SHP77 treated with DMSO at 0.1 percent for 48 hours (cell line): ENCODE data around the gene LPP.

Source experiments
- DNase-seq: peaks from one replicate; lab custom pipeline; 2025; lab: John Stamatoyannopoulos, UW

Gene LPP

DNA sequence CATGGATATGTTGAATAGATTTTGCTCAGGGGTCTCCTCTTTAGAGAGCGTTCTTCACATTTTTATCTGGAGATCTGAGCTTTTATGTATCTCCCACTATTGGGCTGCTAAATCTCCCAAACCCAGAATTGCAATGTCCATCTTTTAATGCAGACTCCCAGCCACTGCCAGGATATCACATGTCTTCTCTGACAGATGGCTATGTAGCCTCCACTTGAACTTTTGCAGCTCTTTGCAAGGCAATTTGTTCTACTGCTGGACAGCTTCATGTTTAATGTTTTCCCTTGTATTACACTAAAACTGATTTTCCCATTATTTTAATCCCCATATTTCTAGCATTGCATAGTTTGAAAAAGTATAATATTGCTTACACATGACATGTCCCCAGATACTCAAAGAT, 177.2 kb downstream of the LPP start:
- no peak for DNase-seq

DNA sequence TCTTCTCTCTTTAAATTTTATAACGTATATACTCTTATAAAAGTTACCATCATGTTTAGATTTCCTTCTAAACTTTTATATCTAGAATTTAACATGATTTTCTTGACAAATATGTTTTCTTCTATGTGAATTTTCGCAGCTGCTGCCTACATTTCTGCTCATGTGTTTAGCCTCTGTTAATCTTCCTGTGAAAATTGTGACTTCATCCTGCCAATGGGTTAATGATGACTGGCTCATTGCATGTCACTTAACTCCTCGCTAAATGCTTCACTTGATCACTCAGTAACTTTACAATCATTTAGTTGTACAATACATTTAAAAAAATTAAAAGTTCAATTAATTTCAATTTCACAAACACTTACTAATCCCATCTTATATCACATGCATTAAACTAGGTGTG, 178.1 kb downstream of the LPP start:
- no peak for DNase-seq

DNA sequence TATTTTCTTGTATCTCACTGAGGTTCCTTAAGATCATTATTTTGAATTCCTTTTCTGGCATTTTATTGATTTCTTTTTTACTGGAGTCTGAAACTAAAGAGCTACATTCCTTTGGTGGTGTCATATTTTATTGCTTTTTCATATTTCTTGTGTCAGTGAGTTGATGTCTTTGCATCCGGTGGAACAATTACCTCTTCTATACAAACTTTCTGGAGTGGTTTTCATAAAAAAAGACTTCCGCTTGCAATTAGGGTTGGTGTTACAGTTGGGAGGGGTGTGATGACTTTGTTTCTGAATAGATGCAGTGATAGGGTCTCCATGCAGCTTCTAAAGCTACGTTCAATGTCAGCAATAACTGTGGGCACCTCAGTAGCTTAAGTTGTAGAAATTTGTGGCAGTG, 181.7 kb downstream of the LPP start:
- DNase-seq, result no peak

DNA sequence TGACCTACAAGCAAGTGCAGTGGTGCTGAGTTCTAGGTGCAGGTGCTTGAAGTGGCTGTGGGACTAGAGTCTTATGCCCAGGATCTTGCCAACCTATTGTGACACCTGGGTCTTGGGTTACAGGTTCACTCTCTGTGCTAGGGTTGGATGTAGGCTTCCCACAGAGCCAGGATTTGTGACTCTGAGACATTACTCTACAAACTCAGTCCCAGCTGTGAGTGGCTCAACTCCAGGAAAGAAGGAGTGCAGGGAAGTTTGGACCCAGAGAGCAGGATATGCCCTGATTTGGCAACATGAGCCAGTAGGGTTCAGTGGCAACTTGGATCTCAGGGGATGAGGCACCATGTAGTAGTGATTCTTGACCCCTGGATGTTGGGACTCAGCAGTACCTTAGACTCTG, 182.2 kb downstream of the LPP start:
- no peak for DNase-seq

DNA sequence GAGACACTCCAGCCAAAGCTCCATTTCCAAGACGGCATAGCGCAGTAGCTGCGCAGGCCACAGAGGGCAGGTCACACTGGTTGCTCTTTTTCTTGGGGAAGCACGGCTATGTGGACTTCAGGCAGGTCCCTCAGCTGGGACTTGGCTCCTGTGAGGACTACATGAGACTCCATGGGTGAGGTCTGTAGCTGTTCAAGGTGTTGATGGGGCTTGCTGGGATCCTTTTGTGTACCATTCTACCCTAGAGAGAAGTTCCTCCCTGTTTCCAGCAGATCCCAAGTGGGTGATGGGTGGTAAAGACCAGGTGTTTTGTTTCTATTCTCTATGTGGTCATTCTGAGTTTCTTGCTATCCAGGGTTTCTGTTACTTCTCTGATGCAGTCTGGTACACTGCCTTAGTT, 183.3 kb downstream of the LPP start:
- DNase-seq, result no peak

DNA sequence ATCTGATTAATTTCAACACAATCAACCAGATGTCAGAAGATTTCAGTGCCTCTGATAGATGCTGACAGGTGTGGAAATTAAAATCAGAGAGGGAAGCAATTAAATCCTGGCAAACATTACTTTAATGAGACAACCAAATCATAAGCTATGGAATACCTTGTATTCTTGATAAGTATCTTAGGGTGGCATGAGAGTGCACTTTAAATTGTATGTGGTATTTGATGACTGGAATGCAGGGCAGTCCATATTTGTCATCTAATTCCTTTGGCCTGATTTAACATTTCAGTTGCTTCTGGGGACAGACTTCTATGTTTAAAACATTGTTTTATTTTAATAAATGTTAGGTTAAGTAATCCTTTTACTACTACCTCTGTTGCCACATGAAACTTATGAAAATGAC, 184.1 kb downstream of the LPP start:
- no peak for DNase-seq

DNA sequence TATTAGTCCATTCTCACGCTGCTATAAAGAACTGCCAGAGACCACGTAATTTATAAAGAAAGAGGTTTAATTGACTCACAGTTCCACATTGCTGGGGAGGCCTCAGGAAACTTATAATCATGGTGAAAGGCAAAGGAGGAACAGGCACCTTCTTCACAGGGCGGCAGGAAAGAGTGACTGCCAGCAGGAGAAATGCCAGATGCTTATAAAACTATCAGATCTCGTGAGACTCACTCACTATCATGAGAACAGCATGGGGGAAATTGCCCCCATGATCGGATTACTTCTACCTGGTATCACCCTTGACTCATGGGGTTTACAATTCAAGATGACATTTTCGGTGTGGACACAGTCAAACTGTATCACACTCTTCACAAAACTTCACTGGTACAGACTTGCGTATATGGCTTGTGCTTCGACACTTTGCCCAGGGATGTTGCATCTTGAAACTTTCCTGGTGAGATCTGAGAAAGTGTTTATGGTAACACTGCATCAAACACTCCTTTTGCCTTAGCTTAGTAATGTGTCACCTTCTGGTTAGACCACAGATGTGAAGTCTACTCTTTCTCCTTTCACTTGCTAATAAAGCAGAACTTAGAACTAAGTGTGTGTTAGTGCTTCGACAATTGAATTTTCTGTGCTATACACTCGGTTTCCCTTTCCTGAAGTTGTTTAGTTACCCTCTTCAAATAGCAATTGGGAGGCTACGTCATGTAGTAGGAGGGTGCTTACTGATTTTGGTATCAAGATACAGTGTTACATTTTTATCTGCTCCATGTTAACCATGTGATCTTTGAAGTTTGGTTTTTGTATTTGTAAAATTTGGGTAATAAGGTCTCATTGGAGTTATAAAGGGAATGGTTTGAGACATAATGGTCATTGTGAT, 185.7 kb downstream of the LPP start:
- DNase-seq, result no peak

DNA sequence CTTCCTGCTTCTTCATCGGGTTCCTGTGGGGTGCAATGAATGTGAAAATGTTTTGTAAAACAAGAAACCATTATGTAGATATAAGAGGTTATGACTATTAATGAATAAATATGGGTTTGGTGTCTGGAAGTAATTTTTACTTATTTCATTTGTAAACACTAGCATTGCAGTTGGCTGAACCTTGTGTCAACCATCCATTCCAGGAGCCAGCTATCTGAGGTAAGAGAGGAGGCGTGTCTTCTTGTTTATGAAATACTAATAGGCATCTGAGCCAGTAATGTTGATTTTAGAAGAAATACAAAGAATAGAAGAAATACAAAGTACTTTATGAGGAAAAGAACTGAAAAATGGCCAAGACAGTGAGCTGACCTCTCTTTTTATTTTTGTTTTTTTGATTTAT, 187.5 kb downstream of the LPP start:
- no peak for DNase-seq

DNA sequence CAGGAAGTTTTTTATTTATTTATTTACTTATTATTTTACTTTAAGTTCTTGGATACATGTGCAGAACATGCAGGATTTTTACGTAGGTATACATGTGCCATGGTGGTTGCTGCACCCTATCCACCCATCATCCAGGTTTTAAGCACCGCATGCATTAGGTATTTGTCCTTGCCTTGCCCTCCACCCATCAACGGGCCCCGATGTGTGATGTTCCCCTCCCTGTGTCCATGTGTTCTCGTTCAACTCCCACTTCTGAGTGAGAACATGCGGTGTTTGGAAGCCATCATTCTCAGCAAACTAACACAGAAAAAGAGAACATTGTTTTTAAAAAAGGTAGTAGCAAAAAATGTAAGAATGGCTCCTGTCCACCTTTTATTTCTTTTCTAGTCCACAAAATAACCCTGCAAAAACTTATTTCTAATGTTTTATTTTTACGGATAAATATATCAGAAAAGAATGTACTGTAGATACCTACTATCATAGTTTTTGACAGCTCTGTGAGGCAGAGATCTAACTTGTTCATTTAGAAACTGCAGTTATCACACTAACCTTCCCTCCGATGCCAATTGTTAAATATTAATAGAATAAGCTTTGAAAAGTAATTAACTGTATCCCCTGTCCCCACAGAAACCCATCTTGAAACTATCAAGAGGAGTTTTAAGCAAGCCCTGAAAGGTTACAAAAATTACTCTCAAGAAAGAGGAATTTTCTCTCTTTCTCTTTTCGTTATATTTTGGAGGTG, 189.2 kb downstream of the LPP start:
- DNase-seq, result no peak

- DNase-seq, result no peak
Measured at GRCh38 chr3:188343894-188344293, 189.9 kb downstream of the LPP start.

DNA sequence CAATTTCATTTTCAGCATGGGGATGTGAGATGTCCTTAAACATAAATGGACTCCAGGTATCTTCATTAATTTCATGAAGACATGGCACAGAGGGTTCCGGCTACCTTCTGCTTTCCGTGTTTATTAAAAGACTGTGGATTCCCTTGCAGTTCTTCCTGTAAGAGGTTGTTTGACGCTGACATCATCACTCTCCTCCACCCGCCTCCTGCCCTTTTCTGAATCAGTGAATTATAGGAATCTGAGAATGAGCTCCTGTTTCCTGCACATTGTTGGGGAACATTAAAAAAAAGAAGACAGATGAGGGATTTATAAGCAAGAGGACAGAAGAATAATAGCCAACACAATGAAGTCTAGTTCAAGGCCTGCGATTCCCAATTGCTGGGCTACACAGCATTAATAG, 191.3 kb downstream of the LPP start:
- DNase-seq, result no peak

- no peak for DNase-seq
Measured at GRCh38 chr3:188348435-188349244, 194.7 kb downstream of the LPP start.

DNA sequence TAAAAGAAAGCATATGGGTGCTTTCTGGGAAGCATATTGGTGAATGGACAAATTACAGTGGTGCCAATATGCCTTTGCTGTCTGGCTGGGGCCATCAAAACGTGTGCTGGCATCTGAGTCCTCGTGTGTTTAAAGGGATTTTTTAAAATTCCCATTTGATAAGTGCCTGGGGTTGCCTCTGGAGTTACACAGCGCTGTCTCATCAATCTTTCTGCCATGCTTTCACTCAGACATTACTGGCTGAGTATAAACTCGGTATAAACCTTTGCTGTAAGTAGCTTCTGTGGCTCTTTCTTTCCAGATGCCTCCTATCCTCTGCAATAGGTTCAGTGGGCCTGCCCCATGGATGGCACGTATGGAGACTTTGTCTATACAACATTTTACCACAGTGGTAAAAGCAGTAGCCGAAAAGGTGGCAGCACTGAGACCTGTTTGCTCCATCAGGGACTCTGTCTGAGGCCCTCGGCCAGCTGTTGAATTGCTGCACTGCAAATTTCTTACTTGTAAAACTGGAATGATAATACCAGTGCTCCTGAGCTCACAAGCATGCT, 195.5 kb downstream of the LPP start:
- DNase-seq, result no peak

GRCh38 chr3:188349933-188350332, 196.0 kb downstream of the LPP start:
- DNase-seq, result no peak

DNA sequence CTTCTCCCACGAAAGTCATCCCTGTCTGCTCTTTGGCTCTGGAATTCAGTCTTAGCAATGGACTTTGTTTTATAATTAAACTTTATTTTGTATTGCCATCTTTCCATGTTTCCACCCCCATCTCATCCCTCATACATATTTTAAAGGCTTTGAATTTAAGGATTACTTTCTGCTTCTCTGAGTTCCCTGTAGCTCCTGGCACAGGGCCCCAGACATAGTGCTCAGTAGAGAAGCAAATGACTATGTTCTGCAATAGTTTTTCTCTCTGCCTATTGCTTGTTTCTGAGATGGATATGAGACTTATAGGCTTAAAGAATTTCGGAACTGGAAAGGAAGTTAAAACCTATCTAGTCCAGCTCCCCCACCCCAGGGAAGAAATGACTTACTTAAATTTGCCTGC, 197.0 kb downstream of the LPP start:
- DNase-seq, result no peak

- no peak for DNase-seq
Measured at GRCh38 chr3:188351648-188352047, 197.7 kb downstream of the LPP start.

- DNase-seq, result no peak
Measured at GRCh38 chr3:188352196-188352927, 198.4 kb downstream of the LPP start.

DNA sequence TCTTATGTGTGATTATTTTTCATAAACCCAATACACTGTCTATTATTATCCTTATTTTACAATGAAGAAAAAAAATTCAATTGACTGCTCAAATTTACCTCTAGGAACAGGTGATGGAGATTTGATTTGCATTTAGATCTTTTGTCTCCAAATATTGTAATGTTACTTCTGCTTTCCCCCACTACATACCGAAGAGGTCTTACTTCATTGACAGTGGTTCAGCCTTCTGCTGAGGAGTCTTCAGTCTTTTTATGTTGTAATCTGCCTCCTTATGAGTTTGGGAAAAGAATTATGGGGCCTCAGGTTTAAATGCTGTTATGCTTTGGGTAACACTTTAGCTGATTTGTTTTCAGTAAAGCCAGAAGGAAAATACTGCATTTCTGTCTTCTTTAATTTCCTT, 199.5 kb downstream of the LPP start:
- no peak for DNase-seq

DNA sequence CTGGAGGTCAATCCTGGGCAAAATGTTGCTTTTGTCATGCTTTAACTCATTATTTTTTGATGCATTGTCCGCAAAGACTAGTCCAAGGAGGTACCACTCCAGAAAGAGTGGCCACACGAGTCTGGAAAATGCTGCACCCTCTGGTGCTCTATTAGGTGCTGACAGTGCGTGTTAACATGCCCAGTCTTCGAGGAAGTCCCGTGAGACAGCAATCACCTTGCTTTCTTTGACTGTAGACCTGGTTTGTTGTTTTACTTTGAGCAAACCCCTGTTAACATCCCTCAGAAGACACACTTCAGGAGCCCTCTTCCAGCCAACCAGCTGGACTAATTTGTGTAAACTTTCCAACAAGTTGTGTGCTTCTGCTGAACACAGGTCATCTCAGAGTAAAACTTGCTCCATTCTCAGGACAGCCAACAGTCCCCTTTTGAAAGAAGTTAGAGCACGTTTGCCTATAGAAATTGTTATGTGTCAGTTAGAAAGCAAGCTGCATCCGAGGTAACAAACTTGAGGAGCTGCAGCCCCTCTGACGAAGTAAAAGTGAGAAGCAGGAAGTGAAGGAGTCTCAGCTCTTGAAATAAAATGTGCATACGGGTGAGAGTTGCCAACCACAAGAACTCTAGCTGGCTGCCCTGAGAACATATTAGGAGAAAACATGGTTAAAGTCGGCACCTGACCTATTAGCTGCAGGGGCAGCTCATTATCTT, 205.0 kb downstream of the LPP start:
- DNase-seq, result no peak

DNA sequence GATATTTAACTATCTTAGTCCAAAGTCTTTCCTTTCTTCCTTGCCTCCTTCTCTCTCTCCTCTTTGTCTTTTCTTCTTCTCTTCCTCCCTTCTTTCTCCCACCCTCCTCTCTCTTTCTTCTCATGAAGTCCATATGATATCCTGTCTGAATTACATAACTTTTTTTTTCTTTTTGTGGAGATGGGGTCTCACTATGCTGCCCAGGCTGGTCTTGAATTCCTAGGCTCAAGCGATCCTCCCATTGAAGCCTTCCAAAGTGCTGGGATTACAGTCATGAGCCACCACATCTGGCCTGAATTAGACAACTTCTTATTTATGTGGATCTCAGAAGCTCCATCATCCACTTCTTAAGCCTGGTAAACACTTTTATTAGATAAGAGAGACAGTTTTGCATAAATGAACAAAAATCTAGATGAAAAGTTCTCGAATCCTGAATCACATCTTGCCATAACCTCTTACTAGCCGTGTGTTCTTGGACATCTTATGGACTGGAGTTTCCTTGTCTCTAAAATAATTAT, 206.5 kb downstream of the LPP start:
- DNase-seq, result no peak

DNA sequence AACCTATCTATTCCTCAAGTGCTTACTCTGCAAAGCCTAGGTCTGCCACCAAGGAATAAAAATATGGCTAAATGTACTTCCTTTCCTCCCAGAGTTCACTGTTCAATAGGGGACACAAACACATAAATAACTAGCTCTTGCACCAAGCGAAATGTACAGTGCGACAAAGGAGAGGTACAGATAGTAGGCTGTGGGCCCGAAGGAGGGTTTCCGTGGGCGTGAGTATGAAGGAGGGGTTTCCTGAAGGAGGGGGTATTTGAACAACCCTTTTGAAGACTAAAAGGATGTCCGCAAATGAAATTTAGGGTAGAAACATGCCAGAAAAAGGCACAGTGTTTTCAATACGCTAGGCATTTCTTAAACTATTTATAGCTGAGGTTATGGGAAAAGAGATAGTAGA, 207.9 kb downstream of the LPP start:
- DNase-seq, result no peak
